ENCODE measurements around the gene EIF2B1. TPM values are rescaled to one million over a fixed set of nuclear protein-coding genes. Genes with fewer than 3 reads are reported as not detected.

EIF2B1 gene
- total and polyA plus RNA-seq, 9 donors, result 27.1 to 80.8 (median 41.7) TPM

GRCh38 chr12:123654129-123654701 is 20.7 kb upstream of the EIF2B1 start:
- H3K27me3 ChIP-seq, result no peaks in the 10 kb centered on the region
- H3K27ac ChIP-seq, result no peak overlapping the region
- H3K4me3 ChIP-seq, result no peak overlapping the region
- H3K9me3 ChIP-seq, result no peaks in the 10 kb centered on the region
- intact Hi-C loops (cut with DNase I), result no loop called here
- H3K36me3 ChIP-seq, result no peaks in the 10 kb centered on the region
- no peak for TF ChIP-seq CTCF (IDR thresholded peaks at IDR 0.05)
- TF ChIP-seq EP300 (IDR thresholded peaks at IDR 0.05), result no peak
- no peak for TF ChIP-seq POLR2A (IDR thresholded peaks at IDR 0.05)
- no peaks in the 10 kb centered on the region for H3K4me1 ChIP-seq (ENCODE audit: insufficient read depth)
- WGBS, 3 donors, result 90 to 94% (median 94%) methylated on average over 4 of the region's 4 CpGs
- no peak for DNase-seq

GRCh38 chr12:123648401-123648800 is 14.9 kb upstream of the EIF2B1 start:
- intact Hi-C loops (cut with DNase I), result no loop called here

GRCh38 chr12:123645878-123646277 is 12.4 kb upstream of the EIF2B1 start:
- no peak for TF ChIP-seq CTCF (IDR thresholded peaks at IDR 0.05)
- no peak for TF ChIP-seq EP300 (IDR thresholded peaks at IDR 0.05)
- TF ChIP-seq POLR2A (IDR thresholded peaks at IDR 0.05), result no peak
- no peaks in the 10 kb centered on the region for H3K4me1 ChIP-seq (ENCODE audit: insufficient read depth)
- no peaks in the 10 kb centered on the region for H3K9me3 ChIP-seq
- no peak overlapping the region for H3K27ac ChIP-seq
- intact Hi-C loops (cut with DNase I), result no loop called here
- no peaks in the 10 kb centered on the region for H3K27me3 ChIP-seq
- DNase-seq, result no peak
- WGBS, 3 donors, result 77 to 83% (median 80%) methylated on average over 5 of the region's 5 CpGs
- no peak overlapping the region for H3K4me3 ChIP-seq
- no peaks in the 10 kb centered on the region for H3K36me3 ChIP-seq

More at GRCh38 chr12:123648401-123648800, 14.9 kb upstream of the EIF2B1 start:
- WGBS, 3 donors, result 91 to 92% (median 92%) methylated on average over 5 of the region's 5 CpGs
- Histone ChIP-seq H3K4me3 (no peak overlapping the region), H3K27ac (no peak overlapping the region), H3K36me3 (no peaks in the 10 kb centered on the region), H3K27me3 (no peaks in the 10 kb centered on the region), H3K4me1 (ENCODE audit: insufficient read depth) (no peaks in the 10 kb centered on the region), H3K9me3 (no peaks in the 10 kb centered on the region)
- DNase-seq, result no peak
- TF ChIP-seq CTCF (IDR thresholded peaks at IDR 0.05) (no peak), POLR2A (IDR thresholded peaks at IDR 0.05) (no peak), EP300 (IDR thresholded peaks at IDR 0.05) (no peak)

GRCh38 chr12:123645380-123645779 is 11.9 kb upstream of the EIF2B1 start:
- TF ChIP-seq EP300 (IDR thresholded peaks at IDR 0.05) (no peak), CTCF (IDR thresholded peaks at IDR 0.05) (no peak), POLR2A (IDR thresholded peaks at IDR 0.05) (no peak)
- no peaks in the 10 kb centered on the region for H3K36me3 ChIP-seq
- no peaks in the 10 kb centered on the region for H3K27me3 ChIP-seq
- no peak overlapping the region for H3K4me3 ChIP-seq
- no peak for DNase-seq
- no peak overlapping the region for H3K27ac ChIP-seq
- intact Hi-C loops (cut with DNase I), result no loop called here
- H3K9me3 ChIP-seq, result no peaks in the 10 kb centered on the region
- 95 to 98% (median 95%) methylated on average over 3 of the region's 3 CpGs for WGBS, 3 donors
- H3K4me1 ChIP-seq (ENCODE audit: insufficient read depth), result no peaks in the 10 kb centered on the region
